Heart left ventricle (tissue), 16 donors: Measurements from ENCODE around the gene NAB1. TPM values are rescaled to one million over a fixed set of nuclear protein-coding genes. Genes with fewer than 3 reads are reported as not detected.

Experiments
- ATAC-seq, 4 donors: fragments of 200-7000 bp; cut with Tn5 transposase; one replicate each; pipeline ENCODE4 v1.9.1; 2020 to 2022; ENCODE audit warnings: moderate library complexity in 4 of 4, mild to moderate bottlenecking in 3 of 4, moderate number of reproducible peaks in 1 of 4
- DNase-seq, 5 donors: peaks; one replicate each; pipeline ENCODE4 v3.0.0-alpha.2; 2020
- H3K27ac ChIP-seq, 12 donors: fragments of 200-600 bp; sonication (generic) in 4 of 12; one replicate each; pipeline versions ENCODE4 v1.5.0 to v1.8.0; 2016 to 2022; ENCODE audit warnings: mild to moderate bottlenecking in 2 of 12
- H3K27me3 ChIP-seq, 9 donors: fragments of 200-600 bp; sonication (generic) in 2 of 9; one replicate each; pipeline versions ENCODE4 v1.5.1 to v1.8.0; 2016 to 2022; ENCODE audit warnings: mild to moderate bottlenecking in 3 of 9
- H3K36me3 ChIP-seq, 9 donors: fragments of 200-600 bp; sonication (generic) in 2 of 9; one replicate each; pipeline versions ENCODE4 v1.5.0 to v1.8.0; 2018 to 2022; ENCODE audit warnings: mild to moderate bottlenecking in 2 of 9
- H3K4me1 ChIP-seq, 12 donors: fragments of 200-600 bp; sonication (generic) in 4 of 12; one replicate each; pipeline versions ENCODE4 v1.5.0 to v1.8.0; 2016 to 2022; ENCODE audit warnings: mild to moderate bottlenecking in 3 of 12
- H3K4me3 ChIP-seq, 12 donors: fragments of 200-600 bp; sonication (generic) in 4 of 12; one replicate each; pipeline versions ENCODE4 v1.5.0 to v1.8.0; 2017 to 2022; ENCODE audit warnings: mild to moderate bottlenecking in 9 of 12, moderate library complexity in 4 of 12
- H3K9me3 ChIP-seq, 12 donors: fragments of 200-600 bp; sonication (generic) in 4 of 12; one replicate each; pipeline versions ENCODE4 v1.5.0 to v1.8.0; 2016 to 2022; ENCODE audit warnings: mild to moderate bottlenecking in 1 of 12
- POLR2A ChIP-seq, 2 donors: fragments of 450-650 bp; IDR thresholded peaks; one replicate each; pipeline ENCODE4 v1.6.1; 2017; ENCODE audit warnings: antibody characterized with exemption in 2 of 2, mild to moderate bottlenecking in 2 of 2, moderate library complexity in 2 of 2
- WGBS, 4 donors: extraction: QIAGEN DNeasy Blood & Tissue Kit in 2 of 4; methylation state at CpG; one replicate each; pipeline versions ENCODE4 v1.1.5 to v1.1.7; 2013 to 2018; 5-methylcytosine and 5-hydroxymethylcytosine counted together
- intact Hi-C, 10 donors: fragments of 100-400 bp; cut with DNase I; formaldehyde crosslinking; loops; one replicate each; pipeline versions ENCODE4 v1.11.1 to v1.14.2; 2022
- polyA plus RNA-seq, 2 donors: library from polyadenylated mRNA; stranded (reverse); fragments of 200-250 nt; gene quantifications; one replicate each; pipeline ENCODE4 v1.2.3, GENCODE V29; 2013
- total RNA-seq, 9 donors: library from RNA; depleted of rRNA in 2 of 9; stranded (reverse); fragments of >200 nt in 2 of 9; fragmentation: NEBNext Ultra II Directional in 3 of 9; extraction: Animal tissue kit (Norgen Biotek cat#: 25700) in 3 of 9; gene quantifications; one replicate each; pipeline versions ENCODE4 v1.1.0 to v1.2.4, GENCODE V29; 2016 to 2023
- TF ChIP-seq, protein P1 (sequence below), 12 donors: fragments of 200-600 bp; sonication (generic) in 4 of 12; IDR thresholded peaks; one replicate each; pipeline versions ENCODE4 v1.5.0 to v1.8.0; 2018 to 2022; ENCODE audit warnings: antibody characterized with exemption in 12 of 12, mild to moderate bottlenecking in 5 of 12
- donor health status: ischemic (EF 13 %, LVEDD 7.1; RV severe dilation, severe dysfunction).
- donor health status: healthy with polysubstance abuse.
- donor health status: DM: no; HTN: yes; CAD: no.
- donor health status: DM: no; HTN: no; CAD: no.
- donor health status: ischemic (EF 25% LVEDD 6.9; RV normal size, moderate dysfunction).
- donor health status: ischemic (EF 25% LVEDD 5.7; RV mildly dilated, moderate dysfunction).
- donor health status: healthy.
- donor health status: DM: yes; HTN: yes; CAD: no.
- donor health status: ischemic (EF 35%, LVEDD 5.7; RV mildly dilated, moderate dysfunction).
- donor health status: nonischemic (EF 11% LVEDD 7.7; RV severe dilation, severe dysfunction).
- donor health status: DM: yes; HTN: yes; CAD: no.
- donor health status: PGD.
- donor health status: ischemic (EF 29% LVEDD 5.4; RV normal size, mild dysfunction).
- donor health status: nonischemic (EF 23%, LVEDD 6.1; RV moderate dilation, normal function).

The NAB1 gene
- total and polyA plus RNA-seq, 11 donors = 10.1 to 41.8 (median 29.1) TPM

DNA sequence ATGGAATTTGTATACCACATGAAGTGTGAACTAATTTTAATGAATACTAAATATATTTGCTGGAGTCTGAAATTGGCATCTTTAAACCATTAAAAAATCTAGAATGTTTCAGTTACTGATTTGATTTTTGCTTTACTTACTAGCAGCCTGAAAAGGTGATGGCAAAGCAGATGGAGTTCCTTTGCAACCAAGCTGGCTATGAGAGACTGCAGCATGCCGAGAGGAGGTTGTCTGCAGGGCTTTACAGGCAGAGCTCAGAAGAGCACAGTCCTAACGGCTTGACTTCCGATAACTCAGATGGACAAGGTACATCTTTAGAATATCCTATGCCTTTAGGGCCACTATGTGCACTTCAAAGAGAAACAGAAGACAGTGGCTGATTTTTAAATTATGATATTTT is 36.5 kb downstream of the NAB1 start:
- Histone ChIP-seq H3K4me1 (peaks cover 0 to 25% (median 6%) of the 10 kb centered on the region in 12 donors), H3K9me3 (no peaks in the 10 kb centered on the region), H3K36me3 (peaks cover 0 to 62% (median 57%) of the 10 kb centered on the region in 9 donors), H3K27ac (no peak overlapping the region), H3K4me3 (no peak overlapping the region), H3K27me3 (no peaks in the 10 kb centered on the region)
- TF ChIP-seq, protein P1, sequence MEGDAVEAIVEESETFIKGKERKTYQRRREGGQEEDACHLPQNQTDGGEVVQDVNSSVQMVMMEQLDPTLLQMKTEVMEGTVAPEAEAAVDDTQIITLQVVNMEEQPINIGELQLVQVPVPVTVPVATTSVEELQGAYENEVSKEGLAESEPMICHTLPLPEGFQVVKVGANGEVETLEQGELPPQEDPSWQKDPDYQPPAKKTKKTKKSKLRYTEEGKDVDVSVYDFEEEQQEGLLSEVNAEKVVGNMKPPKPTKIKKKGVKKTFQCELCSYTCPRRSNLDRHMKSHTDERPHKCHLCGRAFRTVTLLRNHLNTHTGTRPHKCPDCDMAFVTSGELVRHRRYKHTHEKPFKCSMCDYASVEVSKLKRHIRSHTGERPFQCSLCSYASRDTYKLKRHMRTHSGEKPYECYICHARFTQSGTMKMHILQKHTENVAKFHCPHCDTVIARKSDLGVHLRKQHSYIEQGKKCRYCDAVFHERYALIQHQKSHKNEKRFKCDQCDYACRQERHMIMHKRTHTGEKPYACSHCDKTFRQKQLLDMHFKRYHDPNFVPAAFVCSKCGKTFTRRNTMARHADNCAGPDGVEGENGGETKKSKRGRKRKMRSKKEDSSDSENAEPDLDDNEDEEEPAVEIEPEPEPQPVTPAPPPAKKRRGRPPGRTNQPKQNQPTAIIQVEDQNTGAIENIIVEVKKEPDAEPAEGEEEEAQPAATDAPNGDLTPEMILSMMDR (IDR thresholded peaks at IDR 0.05) = no peak
- TF ChIP-seq POLR2A (IDR thresholded peaks at IDR 0.05) = no peak
- intact Hi-C loops = loop anchor here in 1 of 10 donors (10.0 kb wide), 1 partner anchor 311 kb away; no protein-coding TSS in a partner anchor
- ATAC-seq (no peak), DNase-seq (no peak)
- 79 to 83% (median 81%) methylated on average over 3 of the region's 3 CpGs for WGBS, 4 donors

DNA sequence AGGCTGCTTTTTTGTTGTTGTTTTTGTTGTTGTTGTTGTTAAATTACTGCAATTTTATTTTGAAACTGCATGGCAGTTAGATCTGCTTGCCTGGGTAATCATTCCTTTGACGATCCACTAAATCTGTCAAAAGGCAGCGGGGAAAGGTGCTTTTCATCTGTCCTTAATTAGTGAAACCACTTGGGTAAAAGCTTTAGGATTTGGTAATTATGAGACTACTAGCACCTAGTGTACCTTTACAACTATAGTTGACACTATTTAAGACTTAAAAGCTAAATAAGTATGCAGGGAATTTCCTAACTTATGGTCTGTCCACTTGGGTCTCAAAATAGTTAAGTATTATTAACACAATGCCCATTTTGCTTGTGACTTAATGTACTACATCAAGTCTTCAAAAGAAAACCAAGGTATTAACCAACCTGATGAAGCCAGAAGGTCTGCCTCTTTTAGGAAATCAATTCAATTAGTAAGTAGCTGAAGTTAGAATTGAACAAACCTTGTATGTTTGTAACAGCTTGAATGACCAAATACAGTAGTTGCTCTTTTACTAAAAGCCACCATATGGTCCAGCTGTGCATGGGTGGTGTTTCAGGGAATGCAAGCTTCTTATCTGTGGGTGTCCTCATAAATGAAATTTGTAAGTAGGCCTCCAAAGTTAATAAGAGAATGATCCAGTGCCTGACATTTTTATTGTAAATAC is 44.8 kb downstream of the NAB1 start:
- WGBS, 4 donors = 89 to 95% (median 94%) methylated on average over 2 of the region's 2 CpGs
- no peak overlapping the region for H3K4me3 ChIP-seq
- H3K9me3 ChIP-seq = no peaks in the 10 kb centered on the region
- DNase-seq = no peak
- TF ChIP-seq, protein P1 (IDR thresholded peaks at IDR 0.05) = no peak
- TF ChIP-seq POLR2A (IDR thresholded peaks at IDR 0.05) = no peak
- no peak overlapping the region for H3K27ac ChIP-seq
- intact Hi-C loops = no loop called here
- no peaks in the 10 kb centered on the region for H3K4me1 ChIP-seq
- H3K36me3 ChIP-seq = peaks cover 0 to 57% (median 44%) of the 10 kb centered on the region in 9 donors
- no peaks in the 10 kb centered on the region for H3K27me3 ChIP-seq
- no peak for ATAC-seq

DNA sequence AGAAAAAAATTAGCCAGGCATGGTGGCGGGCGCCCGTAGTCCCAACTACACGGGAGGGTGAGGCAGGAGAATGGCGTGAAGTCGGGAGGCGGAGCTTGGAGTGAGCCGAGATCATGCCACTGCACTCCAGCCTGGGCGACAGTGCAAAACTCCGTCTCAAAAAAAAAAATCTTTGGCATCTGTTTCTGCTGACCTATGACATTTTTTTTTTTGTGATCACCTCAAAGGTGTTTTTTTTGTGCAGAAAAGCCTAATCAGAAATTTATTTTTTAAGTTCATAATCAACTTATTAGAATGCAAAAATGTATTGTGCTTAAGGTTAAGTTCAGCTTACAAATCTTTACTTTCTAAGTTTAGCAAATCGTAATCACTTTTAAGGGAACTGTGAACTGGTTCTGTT is 45.6 kb downstream of the NAB1 start:
- intact Hi-C loops = no loop called here
- 86 to 95% (median 89%) methylated on average over 11 of the region's 11 CpGs for WGBS, 4 donors

DNA sequence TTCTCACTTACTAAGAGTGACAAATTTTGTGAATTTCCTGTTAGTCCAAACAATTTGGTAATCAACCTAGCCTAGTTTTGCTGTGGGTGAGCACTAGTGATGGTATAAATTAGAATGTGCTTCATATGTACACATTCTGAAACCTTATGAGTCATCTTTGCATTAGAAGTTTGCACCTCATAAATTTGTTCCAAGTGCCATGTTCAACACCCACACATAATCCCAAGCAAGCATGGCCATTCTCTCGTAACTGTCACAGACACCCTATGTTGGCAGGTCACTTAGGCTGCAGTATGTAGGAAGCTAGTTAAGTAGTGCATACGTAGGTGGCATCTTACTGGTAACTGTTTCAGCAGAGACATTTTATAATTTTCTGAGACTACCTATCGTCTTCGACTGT is 46.9 kb downstream of the NAB1 start:
- intact Hi-C loops = no loop called here
- no peak for DNase-seq
- WGBS, 4 donors = 92 to 95% (median 94%) methylated on average over 4 of the region's 4 CpGs

More for the DNA sequence above, 45.6 kb downstream of the NAB1 start:
- Histone ChIP-seq H3K27me3 (no peaks in the 10 kb centered on the region), H3K9me3 (no peaks in the 10 kb centered on the region), H3K4me1 (no peaks in the 10 kb centered on the region), H3K4me3 (no peak overlapping the region), H3K27ac (no peak overlapping the region), H3K36me3 (peaks cover 0 to 49% (median 36%) of the 10 kb centered on the region in 9 donors)
- DNase-seq = no peak
- no peak for ATAC-seq
- TF ChIP-seq, protein P1 (IDR thresholded peaks at IDR 0.05) = no peak
- TF ChIP-seq POLR2A (IDR thresholded peaks at IDR 0.05) = no peak

More for the DNA sequence above, 46.9 kb downstream of the NAB1 start:
- Histone ChIP-seq H3K36me3 (peaks cover 0 to 36% (median 24%) of the 10 kb centered on the region in 9 donors), H3K4me1 (no peaks in the 10 kb centered on the region), H3K9me3 (no peaks in the 10 kb centered on the region), H3K27ac (no peak overlapping the region), H3K27me3 (no peaks in the 10 kb centered on the region), H3K4me3 (no peak overlapping the region)
- TF ChIP-seq POLR2A (IDR thresholded peaks at IDR 0.05) = no peak
- TF ChIP-seq, protein P1 (IDR thresholded peaks at IDR 0.05) = no peak
- ATAC-seq = no peak
